A673 (cell line): Measurements from ENCODE around the gene BNC2. TPM values are rescaled to one million over a fixed set of nuclear protein-coding genes. Genes with fewer than 3 reads are reported as not detected.

ENCODE experiments used
- BruUV-seq: library from RNA; stranded (reverse); fragments of 400-500 nt; replicated peaks from 2 replicates; lab custom pipeline; 2021; lab: Mats Ljungman, UMichigan
- CTCF ChIA-PET: fragments of 300-600 bp; sonication (Branson Sonifier 250); formaldehyde crosslinking; loops from one replicate; lab custom pipeline; 2022; ENCODE audit warnings: antibody characterized with exemption; lab: Charles Lee
- POLR2A ChIA-PET: fragments of 300-600 bp; sonication (Branson Sonifier 250); formaldehyde crosslinking; loops from one replicate; lab custom pipeline; 2022; ENCODE audit warnings: antibody characterized with exemption; ENCODE audit not compliant: low non-redundant PET; lab: Charles Lee
- DNase-seq: peaks from one replicate; pipeline ENCODE4 v3.0.0-alpha.2; 2015; ENCODE audit warnings: low spot score
- H3K27ac ChIP-seq: fragments of 200-600 bp; sonication (generic); 2 replicates; pipeline ENCODE4 v1.5.1; 2016; ENCODE audit warnings: mixed run types, low read depth, mild to moderate bottlenecking, mixed read lengths, antibody characterized with exemption, low read length; ENCODE audit not compliant: poor library complexity, severe bottlenecking
- H3K27me3 ChIP-seq: fragments of 200-600 bp; sonication (generic); replicated peaks from 2 replicates; pipeline ENCODE4 v1.6.1; 2017; ENCODE audit warnings: mixed run types, low read depth, mild to moderate bottlenecking, mixed read lengths, antibody characterized with exemption, low read length; ENCODE audit not compliant: insufficient read depth, poor library complexity
- H3K36me3 ChIP-seq: fragments of 200-600 bp; sonication (generic); 2 replicates; pipeline ENCODE4 v1.6.1; 2016; ENCODE audit warnings: mixed run types, mild to moderate bottlenecking, mixed read lengths, antibody characterized with exemption, low read length; ENCODE audit not compliant: insufficient read depth, poor library complexity, severe bottlenecking
- H3K4me1 ChIP-seq: fragments of 200-600 bp; sonication (generic); 2 replicates; pipeline ENCODE4 v1.6.1; 2017; ENCODE audit warnings: mixed run types, mild to moderate bottlenecking, mixed read lengths, antibody characterized with exemption, low read length; ENCODE audit not compliant: insufficient read depth, poor library complexity, severe bottlenecking
- H3K4me3 ChIP-seq: fragments of 200-600 bp; sonication (generic); 2 replicates; pipeline ENCODE4 v1.5.1; 2016; ENCODE audit warnings: low read depth, mixed run types, mild to moderate bottlenecking, mixed read lengths, low read length; ENCODE audit not compliant: poor library complexity, severe bottlenecking
- H3K9me3 ChIP-seq: fragments of 200-600 bp; sonication (generic); 2 replicates; pipeline ENCODE4 v1.6.1; 2016; ENCODE audit warnings: mixed run types, low read depth, mild to moderate bottlenecking, mixed read lengths, antibody characterized with exemption, low read length; ENCODE audit not compliant: poor library complexity, severe bottlenecking
- CTCF ChIP-seq: fragments of 300-800, 200-600 bp; sonication (generic); conservative IDR thresholded peaks from 2 replicates; pipeline ENCODE4 v1.5.1; 2017; ENCODE audit warnings: low read depth, mild to moderate bottlenecking, antibody characterized with exemption, low read length, moderate library complexity, mixed read lengths
- EZH2 ChIP-seq: fragments of 200-600 bp; sonication (generic); IDR thresholded peaks from 2 replicates; pipeline ENCODE4 v1.6.1; 2017; ENCODE audit warnings: borderline replicate concordance, low read depth, mild to moderate bottlenecking, mixed read lengths, antibody characterized with exemption, low read length; ENCODE audit not compliant: poor library complexity, severe bottlenecking
- intact Hi-C: fragments of 100-400 bp; cut with micrococcal nuclease; formaldehyde crosslinking; loops from one replicate; pipeline ENCODE4 v1.10.0; 2022; ENCODE audit not compliant: unreplicated experiment
- total RNA-seq: library from RNA; stranded (reverse); gene quantifications from 2 replicates; pipeline ENCODE4 v1.2.3, GENCODE V29; 2021

The BNC2 gene
- total RNA-seq, 1 experiment from 2014 or later: 0.45 TPM

- TF ChIP-seq EZH2: no peak
- no peak for TF ChIP-seq CTCF
- POLR2A ChIA-PET: no interaction called here
- no peak overlapping the region for H3K4me3 ChIP-seq
- H3K27ac ChIP-seq: no peak overlapping the region
- no peaks in the 10 kb centered on the region for H3K4me1 ChIP-seq
- H3K36me3 ChIP-seq: no peaks in the 10 kb centered on the region
- H3K27me3 ChIP-seq: no peaks in the 10 kb centered on the region
- H3K9me3 ChIP-seq: no peaks in the 10 kb centered on the region
- intact Hi-C loops: no loop called here
- BruUV-seq: no TSS peak
- CTCF ChIA-PET: no interaction called here
- DNase-seq: no peak
Measured at GRCh38 chr9:16794103-16794502, 76.4 kb downstream of the BNC2 start.

DNA sequence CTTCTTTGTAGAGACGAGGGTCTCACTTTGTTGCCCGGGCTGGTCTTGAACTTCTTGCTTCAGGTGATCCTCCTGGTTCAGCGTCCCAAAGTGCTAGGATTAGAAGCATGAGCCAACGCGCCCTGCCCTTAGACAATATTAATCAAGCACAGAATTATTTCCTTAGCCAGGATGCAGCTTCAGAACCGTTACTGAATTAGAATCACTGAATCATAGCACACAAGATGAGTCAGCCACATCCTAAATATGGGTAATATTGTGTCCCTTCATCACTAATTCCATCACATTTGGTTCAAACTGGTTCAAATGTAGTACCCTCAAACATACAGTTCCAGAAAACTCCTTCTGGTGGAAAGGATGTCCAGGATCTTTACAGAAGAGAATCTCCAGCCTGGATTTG lies 82.7 kb downstream of the BNC2 start:
- H3K36me3 ChIP-seq: no peaks in the 10 kb centered on the region
- no peak overlapping the region for H3K27ac ChIP-seq
- no peaks in the 10 kb centered on the region for H3K27me3 ChIP-seq
- intact Hi-C loops: no loop called here
- DNase-seq: no peak
- no TSS peak for BruUV-seq
- no peaks in the 10 kb centered on the region for H3K4me1 ChIP-seq
- ChIA-PET POLR2A (interaction anchor here (0.6 kb wide), 1 partner anchor 28 kb away, joined by 18 read pairs; no protein-coding TSS in a partner anchor), CTCF (no interaction called here)
- H3K4me3 ChIP-seq: no peak overlapping the region
- no peak for TF ChIP-seq EZH2
- TF ChIP-seq CTCF: no peak
- no peaks in the 10 kb centered on the region for H3K9me3 ChIP-seq

GRCh38 chr9:16784002-16784401 lies 86.5 kb downstream of the BNC2 start:
- ChIA-PET CTCF (no interaction called here), POLR2A (no interaction called here)
- H3K27ac ChIP-seq: no peak overlapping the region
- no peak for DNase-seq
- no peak overlapping the region for H3K4me3 ChIP-seq
- no TSS peak for BruUV-seq
- no peaks in the 10 kb centered on the region for H3K36me3 ChIP-seq
- H3K27me3 ChIP-seq: no peaks in the 10 kb centered on the region
- no peaks in the 10 kb centered on the region for H3K9me3 ChIP-seq
- intact Hi-C loops: no loop called here
- no peaks in the 10 kb centered on the region for H3K4me1 ChIP-seq
- TF ChIP-seq CTCF: no peak
- TF ChIP-seq EZH2: no peak
